NCI-H2029 treated with DMSO at 0.1 percent for 48 hours (cell line): ENCODE results near the gene FRMD3.
"Not testable (repeated sequence)": the region's sequence is repeated elsewhere in the genome, so short reads cannot be mapped to it uniquely, and the experiment has no call there.

Experiments
- DNase-seq: peaks from one replicate; lab custom pipeline; 2025; lab: John Stamatoyannopoulos, UW

FRMD3 gene

GRCh38 chr9:83521411-83521810 lies 16.8 kb downstream of the FRMD3 start:
- DNase-seq = no peak

GRCh38 chr9:83521011-83521410 lies 17.2 kb downstream of the FRMD3 start:
- DNase-seq = no peak

- DNase-seq = no peak
Observed at GRCh38 chr9:83520292-83520691, 17.9 kb downstream of the FRMD3 start.

GRCh38 chr9:83517980-83518379 lies 20.2 kb downstream of the FRMD3 start:
- not testable (repeated sequence) for DNase-seq

GRCh38 chr9:83514767-83515166 lies 23.4 kb downstream of the FRMD3 start:
- no peak for DNase-seq

GRCh38 chr9:83512621-83513020 lies 25.6 kb downstream of the FRMD3 start:
- no peak for DNase-seq

GRCh38 chr9:83511051-83511450 lies 27.1 kb downstream of the FRMD3 start:
- peak; percentile 61 for DNase-seq

- DNase-seq = no peak
Observed at GRCh38 chr9:83509402-83509801, 28.8 kb downstream of the FRMD3 start.

GRCh38 chr9:83508067-83508466 lies 30.1 kb downstream of the FRMD3 start:
- DNase-seq = no peak

GRCh38 chr9:83505282-83505681 lies 32.9 kb downstream of the FRMD3 start:
- peak; percentile 59 for DNase-seq

- DNase-seq = no peak
Observed at GRCh38 chr9:83503866-83504265, 34.3 kb downstream of the FRMD3 start.

GRCh38 chr9:83501565-83501964 lies 36.6 kb downstream of the FRMD3 start:
- DNase-seq = no peak

GRCh38 chr9:83497441-83497840 lies 40.8 kb downstream of the FRMD3 start:
- no peak for DNase-seq

- no peak for DNase-seq
Observed at GRCh38 chr9:83491995-83492394, 46.2 kb downstream of the FRMD3 start.

GRCh38 chr9:83491413-83491812 lies 46.8 kb downstream of the FRMD3 start:
- no peak for DNase-seq

- DNase-seq = no peak
Observed at GRCh38 chr9:83489961-83490360, 48.2 kb downstream of the FRMD3 start.

GRCh38 chr9:83484990-83485389 lies 53.2 kb downstream of the FRMD3 start:
- DNase-seq = no peak

GRCh38 chr9:83483223-83483622 lies 55.0 kb downstream of the FRMD3 start:
- DNase-seq = no peak

- DNase-seq = no peak
Observed at GRCh38 chr9:83479765-83480164, 58.4 kb downstream of the FRMD3 start.

- DNase-seq = no peak
Observed at GRCh38 chr9:83477571-83477970, 60.6 kb downstream of the FRMD3 start.

GRCh38 chr9:83477120-83477519 lies 61.1 kb downstream of the FRMD3 start:
- no peak for DNase-seq

GRCh38 chr9:83476513-83476912 lies 61.7 kb downstream of the FRMD3 start:
- no peak for DNase-seq

- no peak for DNase-seq
Observed at GRCh38 chr9:83475741-83476140, 62.5 kb downstream of the FRMD3 start.

- no peak for DNase-seq
Observed at GRCh38 chr9:83474631-83475030, 63.6 kb downstream of the FRMD3 start.

- no peak for DNase-seq
Observed at GRCh38 chr9:83473488-83473971, 64.7 kb downstream of the FRMD3 start.
